Mononuclear cell (primary cell): Measurements from ENCODE around the gene MS4A4E. TPM values are rescaled to one million over a fixed set of nuclear protein-coding genes. Genes with fewer than 3 reads are reported as not detected.
"Not testable (repeated sequence)": the region's sequence is repeated elsewhere in the genome, so short reads cannot be mapped to it uniquely, and the experiment has no call there.

Experiments
- H3K27me3 ChIP-seq: 2 replicates; pipeline ENCODE4 v1.6.0; 2011; ENCODE audit warnings: low read length, control low read depth; ENCODE audit not compliant: insufficient read depth
- H3K4me1 ChIP-seq: 2 replicates; pipeline ENCODE4 v1.5.1; 2011; ENCODE audit warnings: mild to moderate bottlenecking, low read length, control low read depth; ENCODE audit not compliant: insufficient read depth
- H3K4me3 ChIP-seq: 2 replicates; pipeline ENCODE4 v1.5.1; 2011; ENCODE audit warnings: mild to moderate bottlenecking, low read length, moderate library complexity
- H3K9me3 ChIP-seq: 2 replicates; pipeline ENCODE4 v1.5.1; 2011; ENCODE audit warnings: low read depth, mild to moderate bottlenecking, control low read depth, low read length
- total RNA-seq: library from RNA; depleted of rRNA; stranded (reverse); fragments of >200 nt; gene quantifications from one replicate; pipeline ENCODE4 v1.2.3, GENCODE V29; 2012

The MS4A4E gene
- total RNA-seq, 1 donor = 1.4 TPM

DNA sequence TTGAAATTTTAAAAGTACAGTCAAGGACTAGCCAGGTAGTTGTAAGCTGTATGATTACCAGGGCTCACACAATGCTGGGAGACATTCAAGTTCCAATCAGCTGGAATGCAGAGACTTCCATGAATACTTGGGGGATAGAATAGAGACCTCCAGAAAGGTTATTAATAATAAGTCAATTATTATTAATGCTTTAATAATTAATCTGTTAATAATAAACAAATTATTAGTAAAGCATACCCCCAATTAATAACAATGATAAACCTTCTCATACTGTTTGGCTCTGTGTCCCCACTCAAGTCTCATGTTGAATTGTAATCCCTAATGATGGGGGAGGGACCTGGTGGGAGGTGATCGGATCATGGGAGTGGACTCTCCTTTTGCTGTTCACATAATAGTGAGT, 45.5 kb downstream of the MS4A4E start:
- no peaks in the 10 kb centered on the region for H3K27me3 ChIP-seq
- no peaks in the 10 kb centered on the region for H3K9me3 ChIP-seq
- H3K4me1 ChIP-seq = peaks cover 35% of the 10 kb centered on the region
- H3K4me3 ChIP-seq = no peak overlapping the region

DNA sequence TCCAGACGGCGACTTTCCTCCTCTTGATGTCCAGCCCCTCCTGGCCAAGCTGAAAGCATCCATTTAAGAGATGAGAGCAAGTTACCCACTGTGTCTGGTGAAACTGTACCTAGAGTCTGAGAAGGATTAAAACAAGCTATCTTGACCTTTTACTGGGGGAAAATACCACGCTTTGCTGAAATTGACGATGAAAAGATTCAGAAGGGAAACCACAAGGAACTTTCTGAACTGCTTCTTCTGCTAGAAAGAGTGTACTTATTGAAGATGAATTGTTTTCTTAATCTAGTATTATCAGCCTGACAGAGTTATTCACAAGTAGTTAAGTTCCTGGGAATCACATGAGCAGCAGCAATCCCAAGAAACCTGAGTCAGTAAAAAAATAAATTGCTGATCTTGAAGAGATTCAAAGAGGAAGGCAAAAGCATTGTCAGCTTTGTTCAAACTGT, 47.0 kb downstream of the MS4A4E start:
- no peak overlapping the region for H3K4me3 ChIP-seq
- H3K4me1 ChIP-seq = peaks cover 35% of the 10 kb centered on the region

DNA sequence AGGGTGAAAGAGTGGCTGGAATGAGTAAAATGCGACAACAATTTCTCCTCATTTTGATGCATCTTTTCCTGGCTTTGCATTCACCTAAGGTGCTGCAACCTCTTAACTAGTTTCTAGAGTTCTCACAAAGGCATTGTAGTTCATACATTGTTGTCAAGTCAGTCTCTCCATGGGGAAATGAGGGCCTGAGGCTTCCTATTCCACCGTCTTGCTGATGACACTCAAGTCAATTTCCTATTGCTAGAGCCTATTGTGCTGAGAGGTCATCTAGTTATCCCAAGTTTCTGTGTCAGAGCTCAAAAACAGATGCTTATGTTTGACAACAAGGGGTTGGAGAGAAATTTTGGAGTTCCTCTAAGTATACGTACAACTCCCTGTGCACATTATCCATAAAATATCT, 48.4 kb downstream of the MS4A4E start:
- no peaks in the 10 kb centered on the region for H3K27me3 ChIP-seq
- H3K4me1 ChIP-seq = peaks cover 36% of the 10 kb centered on the region
- no peaks in the 10 kb centered on the region for H3K9me3 ChIP-seq
- H3K4me3 ChIP-seq = no peak overlapping the region

More for the DNA sequence above, 47.0 kb downstream of the MS4A4E start:
- H3K9me3 ChIP-seq = no peaks in the 10 kb centered on the region
- H3K27me3 ChIP-seq = no peaks in the 10 kb centered on the region

- Histone ChIP-seq H3K27me3 (no peaks in the 10 kb centered on the region), H3K4me1 (peaks cover 42% of the 10 kb centered on the region), H3K9me3 (no peaks in the 10 kb centered on the region), H3K4me3 (no peak overlapping the region)
Observed at GRCh38 chr11:60193687-60194433, 49.1 kb downstream of the MS4A4E start.

- H3K4me3 ChIP-seq, H3K9me3 ChIP-seq, H3K27me3 ChIP-seq: not testable (repeated sequence)
- H3K4me1 ChIP-seq = peaks cover 49% of the 10 kb centered on the region
Observed at GRCh38 chr11:60192564-60192963, 50.4 kb downstream of the MS4A4E start.

- H3K4me3 ChIP-seq = not testable (repeated sequence)
- H3K4me1 ChIP-seq = peaks cover 56% of the 10 kb centered on the region
Observed at GRCh38 chr11:60188481-60188880, 54.5 kb downstream of the MS4A4E start.

DNA sequence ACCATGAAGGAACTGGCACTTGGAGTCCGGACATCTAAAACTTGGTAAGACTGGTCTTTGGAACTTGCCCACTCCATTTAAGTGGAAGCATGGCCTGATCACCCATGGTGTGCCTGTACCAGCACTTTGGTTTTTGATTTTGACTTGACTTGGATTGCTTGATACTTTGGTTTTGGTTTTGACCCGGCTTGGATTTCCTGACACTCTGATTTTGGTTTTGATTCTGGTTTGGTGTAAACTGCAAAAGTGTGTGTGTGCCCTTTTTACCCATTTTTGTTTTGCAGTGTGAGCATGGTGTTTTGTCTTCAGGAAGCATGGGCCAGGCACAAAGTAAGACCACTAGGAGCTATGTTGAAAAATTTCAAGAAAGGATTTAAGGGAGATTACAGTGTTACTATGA, 56.8 kb downstream of the MS4A4E start:
- not testable (repeated sequence) for H3K27me3 ChIP-seq, H3K4me3 ChIP-seq
- peaks cover 56% of the 10 kb centered on the region for H3K4me1 ChIP-seq

More at GRCh38 chr11:60188481-60188880, 54.5 kb downstream of the MS4A4E start:
- H3K9me3 ChIP-seq, H3K27me3 ChIP-seq: not testable (repeated sequence)

DNA sequence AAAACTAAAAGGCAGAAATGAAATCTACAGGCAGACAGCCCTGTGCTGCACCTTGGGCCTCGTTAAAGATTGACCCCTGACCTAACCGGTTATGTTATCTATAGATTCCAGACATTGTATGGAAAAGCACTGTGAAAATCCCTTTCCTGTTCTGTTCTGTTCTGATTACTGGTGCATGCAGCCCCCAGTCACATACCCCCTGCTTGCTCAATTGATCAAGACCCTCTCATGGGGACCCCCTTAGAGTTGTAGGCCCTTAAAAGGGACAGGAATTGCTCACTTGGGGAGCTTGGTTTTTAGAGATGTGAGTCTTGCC, 57.5 kb downstream of the MS4A4E start:
- not testable (repeated sequence) for H3K9me3 ChIP-seq, H3K4me3 ChIP-seq, H3K27me3 ChIP-seq
- peaks cover 56% of the 10 kb centered on the region for H3K4me1 ChIP-seq

More for the DNA sequence above, 56.8 kb downstream of the MS4A4E start:
- not testable (repeated sequence) for H3K9me3 ChIP-seq

GRCh38 chr11:60184824-60185511, 58.0 kb downstream of the MS4A4E start:
- Histone ChIP-seq H3K9me3 (no peaks in the 10 kb centered on the region), H3K4me1 (peaks cover 60% of the 10 kb centered on the region), H3K27me3 (no peaks in the 10 kb centered on the region), H3K4me3 (no peak overlapping the region)

GRCh38 chr11:60183591-60184205, 59.2 kb downstream of the MS4A4E start:
- peaks cover 64% of the 10 kb centered on the region for H3K4me1 ChIP-seq
- H3K27me3 ChIP-seq = no peaks in the 10 kb centered on the region
- no peaks in the 10 kb centered on the region for H3K9me3 ChIP-seq
- H3K4me3 ChIP-seq = no peak overlapping the region

GRCh38 chr11:60182541-60183330, 60.2 kb downstream of the MS4A4E start, which contains the start of gene MS4A6A:
MS4A6A (minus strand) TSS chr11:60183083; CDS start chr11:60181727, 1,356 bp downstream.
- Histone ChIP-seq H3K4me1 (peaks cover 65% of the 10 kb centered on the region), H3K4me3 (peak within 1 kb of the TSS; percentile 54), H3K9me3 (no peaks in the 10 kb centered on the region), H3K27me3 (no peaks in the 10 kb centered on the region)

GRCh38 chr11:60175860-60176275, 67.1 kb downstream of the MS4A4E start:
- Histone ChIP-seq H3K27me3 (no peaks in the 10 kb centered on the region), H3K9me3 (no peaks in the 10 kb centered on the region), H3K4me3 (no peak overlapping the region), H3K4me1 (peaks cover 72% of the 10 kb centered on the region)

DNA sequence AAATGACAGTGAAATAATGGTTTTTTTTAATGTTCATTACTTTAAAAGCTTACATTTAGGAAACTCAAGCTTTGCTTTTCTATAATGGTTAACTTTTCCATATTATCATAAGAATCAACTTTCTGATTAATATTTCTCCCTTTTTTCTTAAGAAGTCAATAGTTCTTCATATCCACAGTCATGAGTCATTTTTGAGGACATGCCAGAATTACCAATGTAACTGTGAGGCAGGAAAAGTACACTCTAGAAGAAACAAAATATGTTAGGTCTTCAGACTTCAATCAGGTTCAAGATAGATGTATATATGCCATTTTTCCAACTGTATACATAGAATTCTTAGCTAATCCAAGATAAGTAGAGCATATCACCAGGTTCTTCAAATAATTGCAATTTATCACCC, 70.9 kb downstream of the MS4A4E start:
- no peaks in the 10 kb centered on the region for H3K27me3 ChIP-seq
- H3K9me3 ChIP-seq = no peaks in the 10 kb centered on the region
- H3K4me3 ChIP-seq = no peak overlapping the region
- peaks cover 54% of the 10 kb centered on the region for H3K4me1 ChIP-seq

DNA sequence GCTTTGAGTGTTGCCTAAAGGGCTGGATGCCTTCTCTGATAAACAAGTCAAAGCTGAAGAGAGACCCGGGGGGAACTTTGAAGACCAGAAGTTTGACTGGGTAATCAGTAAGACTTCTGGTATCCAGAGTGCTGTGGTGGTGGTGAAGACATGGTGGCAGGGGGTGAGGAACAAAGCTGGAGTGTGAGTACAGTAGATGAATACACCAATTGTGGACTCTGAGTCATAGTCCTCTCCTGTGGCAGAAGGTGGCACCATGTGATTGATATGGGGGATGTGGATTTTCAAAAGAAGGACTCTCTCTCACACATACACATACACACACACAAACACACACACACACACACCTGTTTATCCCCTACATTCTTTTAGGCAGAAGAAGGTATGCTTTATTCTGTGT, 72.4 kb downstream of the MS4A4E start:
- Histone ChIP-seq H3K4me3 (no peak overlapping the region), H3K9me3 (no peaks in the 10 kb centered on the region), H3K27me3 (no peaks in the 10 kb centered on the region), H3K4me1 (peaks cover 41% of the 10 kb centered on the region)
